GM12878 (cell line): ENCODE data around the gene AP4B1. TPM values are rescaled to one million over a fixed set of nuclear protein-coding genes. Genes with fewer than 3 reads are reported as not detected.

Experiments used
- ELK1 ChIP-seq: IDR thresholded peaks from 2 replicates; pipeline ENCODE4 v1.6.1; 2012; ENCODE audit warnings: low read depth, low read length, improper control_type of control experiment
- HDGF ChIP-seq: fragments of 450-650 bp; IDR thresholded peaks from 2 replicates; pipeline ENCODE4 v1.6.1; 2016; ENCODE audit warnings: antibody characterized with exemption
- MXI1 ChIP-seq: fragments of 150-350 bp; IDR thresholded peaks from 2 replicates; pipeline ENCODE4 v1.6.1; 2011; ENCODE audit warnings: low read depth, mild to moderate bottlenecking, inconsistent platforms, low read length, improper control_type of control experiment
- NFIC ChIP-seq: IDR thresholded peaks from 2 replicates; pipeline ENCODE4 v1.6.1; 2012; ENCODE audit warnings: low read depth, mild to moderate bottlenecking, inconsistent platforms, low read length, moderate library complexity
- NRF1 ChIP-seq: conservative IDR thresholded peaks from 2 replicates; pipeline ENCODE4 v1.6.1; 2011; ENCODE audit warnings: mild to moderate bottlenecking, low read depth, low read length, improper control_type of control experiment
- PAX8 ChIP-seq: fragments of 450-650 bp; IDR thresholded peaks from 2 replicates; pipeline ENCODE4 v1.6.1; 2017; ENCODE audit warnings: mild to moderate bottlenecking, moderate library complexity
- PML ChIP-seq: IDR thresholded peaks from 2 replicates; pipeline ENCODE4 v1.6.1; 2012; ENCODE audit warnings: low read length, inconsistent platforms
- RAD21 ChIP-seq: IDR thresholded peaks from 2 replicates; pipeline ENCODE4 v1.6.1; 2011; ENCODE audit warnings: mild to moderate bottlenecking, low read depth, low read length, moderate library complexity; ENCODE audit not compliant: insufficient read depth
- RAD51 ChIP-seq: fragments of 450-650 bp; IDR thresholded peaks from 2 replicates; pipeline ENCODE4 v1.6.1; 2016; ENCODE audit warnings: moderate library complexity, mild to moderate bottlenecking, inconsistent platforms
- RFX5 ChIP-seq: IDR thresholded peaks from 2 replicates; pipeline ENCODE4 v1.6.1; 2011; ENCODE audit warnings: low read depth, low read length, improper control_type of control experiment
- SP1 ChIP-seq: IDR thresholded peaks from one replicate; pipeline ENCODE4 v1.6.1; 2011; ENCODE audit warnings: low read depth, low read length
- STAT1 ChIP-seq: fragments of 450-650 bp; conservative IDR thresholded peaks from 2 replicates; pipeline ENCODE4 v1.6.1; 2014; ENCODE audit warnings: antibody characterized with exemption, mild to moderate bottlenecking
- SUZ12 ChIP-seq: fragments of 200-600 bp; sonication (generic); IDR thresholded peaks from one replicate; pipeline ENCODE4 v1.6.1; 2018; ENCODE audit warnings: antibody characterized with exemption, mild to moderate bottlenecking; ENCODE audit not compliant: unreplicated experiment
- ZBTB4 ChIP-seq: fragments of 450-650 bp; formaldehyde crosslinking; IDR thresholded peaks from 2 replicates; pipeline ENCODE4 v1.4.0; 2022; ENCODE audit warnings: mild to moderate bottlenecking, moderate library complexity
- ZNF592 ChIP-seq: fragments of 450-650 bp; IDR thresholded peaks from 2 replicates; pipeline ENCODE4 v1.6.1; 2017; ENCODE audit warnings: mild to moderate bottlenecking, moderate library complexity
- ZNF687 ChIP-seq: fragments of 450-650 bp; IDR thresholded peaks from 2 replicates; pipeline ENCODE4 v1.6.1; 2017; ENCODE audit warnings: mild to moderate bottlenecking, moderate library complexity
- polyA plus RNA-seq, 11 experiments: library from polyadenylated mRNA; depleted of rRNA in 4 of 11; unstranded in 6 of 11; stranded (reverse) in 5 of 11; fragments of >200 nt; fragmentation: Nextera tagmentation in 4 of 11; fragmentation: Illumina TruSeq in 1 of 11; extraction: Ambion mirVana in 4 of 11; extraction: Trizol in 1 of 11; gene quantifications; 1 replicate in 1 of 11; 2 replicates in 10 of 11; pipeline versions ENCODE4 v1.2.1 to v1.2.3, GENCODE V29; 2011 to 2016; ENCODE audit warnings: inconsistent platforms in 2 of 11, missing spikeins in 2 of 11, low read depth in 1 of 11
- total RNA-seq, 4 experiments: library from RNA; depleted of rRNA in 3 of 4; stranded (reverse); fragments of >200 nt in 3 of 4; fragmentation: Illumina TruSeq in 1 of 4; extraction: Trizol in 1 of 4; gene quantifications; 2 replicates each; pipeline versions ENCODE4 v1.2.1 to v1.2.3, GENCODE V29; 2013 to 2021

AP4B1 gene
- total and polyA plus RNA-seq, 10 of the 15 experiments (the other 5 are each of a cell fraction or from before 2014, with no cell fraction given) = 27.2 to 61.0 (median 33.0) TPM

GRCh38 chr1:113874012-113874879 lies 30.4 kb downstream of the AP4B1 start (continued):
- TF ChIP-seq ZNF687 (0 out of 2 replicates have a peak, but pooled peaks have one; percentile 11), RAD51 (peak; percentile 89), STAT1 (no peak), RFX5 (no peak), PAX8 (no peak), MXI1 (no peak), PML (0 out of 2 replicates have a peak, but pooled peaks have one; percentile 38), RAD21 (peak; percentile 30; the same call in 1 of the 2 replicates), SUZ12 (no peak), ZBTB4 (CRISPR knock-in tag) (no peak), HDGF (no peak), ZNF592 (no peak), NRF1 (no peak), NFIC (peak; percentile 65), SP1 (no peak), ELK1 (no peak)
